T-helper 2 cell (primary cell): ENCODE data around the gene ASAP3.

ENCODE experiments used
- DNase-seq, 5 experiments: peaks; one replicate each; pipeline versions ENCODE4 v3.0.0 to v3.0.0-alpha.2; 2012 to 2022

The ASAP3 gene

GRCh38 chr1:23422241-23422877, 61.6 kb downstream of the ASAP3 start:
- peak in 3 of 5 experiments; percentile 13 to 64 (median 16) for DNase-seq

GRCh38 chr1:23421753-23422240, 62.2 kb downstream of the ASAP3 start:
- no peak for DNase-seq

- DNase-seq = no peak
These were observed 62.6 kb downstream of the ASAP3 start for GRCh38 chr1:23421343-23421742.

- no peak for DNase-seq
These were observed 63.2 kb downstream of the ASAP3 start for GRCh38 chr1:23420778-23421177.

- DNase-seq = no peak
These were observed 64.8 kb downstream of the ASAP3 start for GRCh38 chr1:23419180-23419579.

- no peak for DNase-seq
These were observed 66.4 kb downstream of the ASAP3 start for GRCh38 chr1:23417570-23417969.

GRCh38 chr1:23416964-23417363, 67.0 kb downstream of the ASAP3 start:
- DNase-seq = no peak

GRCh38 chr1:23408797-23409290, 75.1 kb downstream of the ASAP3 start:
- no peak for DNase-seq

GRCh38 chr1:23407016-23407630, 76.9 kb downstream of the ASAP3 start:
- no peak for DNase-seq

GRCh38 chr1:23405946-23406345, 78.0 kb downstream of the ASAP3 start:
- no peak for DNase-seq

GRCh38 chr1:23403735-23404486, 80.1 kb downstream of the ASAP3 start:
- peak; percentile 45 to 82 (median 66) for DNase-seq

GRCh38 chr1:23403355-23403734, 80.6 kb downstream of the ASAP3 start:
- no peak for DNase-seq

GRCh38 chr1:23403038-23403336, 81.0 kb downstream of the ASAP3 start:
- DNase-seq = no peak

GRCh38 chr1:23402286-23403037, 81.5 kb downstream of the ASAP3 start:
- no peak for DNase-seq

GRCh38 chr1:23401313-23401712, 82.7 kb downstream of the ASAP3 start:
- no peak for DNase-seq

- DNase-seq = no peak
These were observed 83.5 kb downstream of the ASAP3 start for GRCh38 chr1:23400324-23401114.

GRCh38 chr1:23399229-23399628, 84.8 kb downstream of the ASAP3 start:
- DNase-seq = no peak

GRCh38 chr1:23397908-23398307, 86.1 kb downstream of the ASAP3 start:
- DNase-seq = no peak

GRCh38 chr1:23396380-23396779, 87.6 kb downstream of the ASAP3 start:
- no peak for DNase-seq

GRCh38 chr1:23395849-23396248, 88.1 kb downstream of the ASAP3 start:
- no peak for DNase-seq

GRCh38 chr1:23395154-23395724, 88.7 kb downstream of the ASAP3 start:
- no peak for DNase-seq

GRCh38 chr1:23394684-23395083, 89.3 kb downstream of the ASAP3 start:
- DNase-seq = no peak
